Loucy (cell line): ENCODE measurements around the gene PARP14.

Experiments used
- H2AFZ ChIP-seq: fragments of 200-600 bp; sonication (generic); 2 replicates; pipeline ENCODE4 v1.6.0; 2016; ENCODE audit warnings: antibody characterized with exemption, mild to moderate bottlenecking, low read length, moderate library complexity
- H3F3A ChIP-seq: fragments of 200-600 bp; 2 replicates; pipeline ENCODE4 v1.6.0; 2016; ENCODE audit warnings: antibody characterized with exemption, low read depth, mild to moderate bottlenecking
- H3K27me3 ChIP-seq: fragments of 200-600 bp; sonication (generic); 2 replicates; pipeline ENCODE4 v1.6.1; 2014; ENCODE audit warnings: low read length, mild to moderate bottlenecking; ENCODE audit not compliant: insufficient read depth, poor library complexity, severe bottlenecking
- H3K36me3 ChIP-seq: fragments of 200-600 bp; sonication (generic); 2 replicates; pipeline ENCODE4 v1.6.1; 2016; ENCODE audit warnings: low read length; ENCODE audit not compliant: insufficient read depth
- H3K4me1 ChIP-seq: fragments of 200-600 bp; sonication (generic); 2 replicates; pipeline ENCODE4 v1.5.1; 2014; ENCODE audit warnings: low read length, mild to moderate bottlenecking; ENCODE audit not compliant: insufficient read depth, poor library complexity, severe bottlenecking
- H3K4me2 ChIP-seq: fragments of 200-600 bp; sonication (generic); 2 replicates; pipeline ENCODE4 v1.6.0; 2014; ENCODE audit warnings: antibody characterized with exemption, low read length, low read depth, mild to moderate bottlenecking; ENCODE audit not compliant: poor library complexity, severe bottlenecking
- H3K4me3 ChIP-seq: fragments of 200-600 bp; sonication (generic); 2 replicates; pipeline ENCODE4 v1.5.1; 2014; ENCODE audit warnings: low read length, mild to moderate bottlenecking, mixed read lengths; ENCODE audit not compliant: poor library complexity, severe bottlenecking
- H3K79me2 ChIP-seq: fragments of 200-600 bp; sonication (generic); 2 replicates; pipeline ENCODE4 v1.6.1; 2014; ENCODE audit warnings: low read length; ENCODE audit not compliant: insufficient read depth
- H3K9ac ChIP-seq: fragments of 200-600 bp; sonication (generic); 2 replicates; pipeline ENCODE4 v1.6.0; 2014; ENCODE audit warnings: mild to moderate bottlenecking, low read depth, low read length, moderate library complexity; ENCODE audit not compliant: poor library complexity, severe bottlenecking
- H3K9me2 ChIP-seq: fragments of 200-600 bp; sonication (generic); replicated peaks from 2 replicates; pipeline ENCODE4 v1.6.1; 2016; ENCODE audit warnings: low read depth, low read length, mixed read lengths
- H3K9me3 ChIP-seq: fragments of 200-600 bp; sonication (generic); 2 replicates; pipeline ENCODE4 v1.6.1; 2014; ENCODE audit warnings: mild to moderate bottlenecking, antibody characterized with exemption, low read length, low read depth; ENCODE audit not compliant: insufficient read depth
- H4K20me1 ChIP-seq: fragments of 200-600 bp; sonication (generic); 2 replicates; pipeline ENCODE4 v1.6.0; 2014; ENCODE audit warnings: antibody characterized with exemption, low read length, mild to moderate bottlenecking; ENCODE audit not compliant: insufficient read depth, poor library complexity, severe bottlenecking
- CTCF ChIP-seq: fragments of 200-600 bp; sonication (generic); conservative IDR thresholded peaks from 2 replicates; pipeline ENCODE4 v1.5.1; 2014; ENCODE audit warnings: mild to moderate bottlenecking, antibody characterized with exemption, low read length
- EZH2phosphoT487 ChIP-seq: fragments of 200-600 bp; IDR thresholded peaks from 2 replicates; pipeline ENCODE4 v1.6.1; 2018; ENCODE audit warnings: antibody characterized with exemption, mild to moderate bottlenecking, moderate library complexity, borderline replicate concordance

PARP14 gene

GRCh38 chr3:122687298-122687697 is 6.7 kb downstream of the PARP14 start:
- H3K4me2 ChIP-seq: no peak overlapping the region
- no peak overlapping the region for H2AFZ ChIP-seq
- H4K20me1 ChIP-seq: no peaks in the 10 kb centered on the region
- peaks cover 17% of the 10 kb centered on the region for H3K4me1 ChIP-seq
- no peaks in the 10 kb centered on the region for H3K27me3 ChIP-seq
- peaks cover 16% of the 10 kb centered on the region for H3K79me2 ChIP-seq
- no peaks in the 10 kb centered on the region for H3K9me3 ChIP-seq
- H3F3A ChIP-seq: no peaks in the 10 kb centered on the region
- TF ChIP-seq CTCF (no peak), EZH2phosphoT487 (no peak)
- no peak overlapping the region for H3K9ac ChIP-seq
- no peak overlapping the region for H3K4me3 ChIP-seq
- H3K9me2 ChIP-seq: no peaks in the 10 kb centered on the region
- H3K36me3 ChIP-seq: peaks cover 18% of the 10 kb centered on the region; the same call in 1 of the 2 replicates

GRCh38 chr3:122688996-122689395 is 8.4 kb downstream of the PARP14 start:
- Histone ChIP-seq H4K20me1 (no peaks in the 10 kb centered on the region), H3K36me3 (peaks cover 29% of the 10 kb centered on the region; the same call in 1 of the 2 replicates), H3K9ac (no peak overlapping the region), H3F3A (no peaks in the 10 kb centered on the region), H3K4me1 (peaks cover under 1% of the 10 kb centered on the region), H3K9me3 (no peaks in the 10 kb centered on the region), H3K9me2 (no peaks in the 10 kb centered on the region), H2AFZ (no peak overlapping the region), H3K4me2 (no peak overlapping the region), H3K79me2 (no peaks in the 10 kb centered on the region), H3K4me3 (no peak overlapping the region), H3K27me3 (no peaks in the 10 kb centered on the region)
- TF ChIP-seq CTCF: no peak
- TF ChIP-seq EZH2phosphoT487: no peak

GRCh38 chr3:122689587-122689986 is 8.9 kb downstream of the PARP14 start:
- no peak overlapping the region for H2AFZ ChIP-seq
- H3K79me2 ChIP-seq: no peaks in the 10 kb centered on the region
- H3K4me1 ChIP-seq: no peaks in the 10 kb centered on the region
- no peaks in the 10 kb centered on the region for H3F3A ChIP-seq
- no peaks in the 10 kb centered on the region for H4K20me1 ChIP-seq
- H3K4me3 ChIP-seq: no peak overlapping the region
- H3K9me3 ChIP-seq: no peaks in the 10 kb centered on the region
- no peaks in the 10 kb centered on the region for H3K9me2 ChIP-seq
- TF ChIP-seq CTCF (no peak), EZH2phosphoT487 (no peak)
- no peaks in the 10 kb centered on the region for H3K27me3 ChIP-seq
- no peak overlapping the region for H3K4me2 ChIP-seq
- H3K36me3 ChIP-seq: peaks cover 29% of the 10 kb centered on the region; the same call in 1 of the 2 replicates
- no peak overlapping the region for H3K9ac ChIP-seq
